Nephron progenitor cell (in vitro differentiated cells): ENCODE measurements around the gene KCNK5.

Experiments used
- DNase-seq: peaks from one replicate; pipeline ENCODE4 v3.0.0; 2021
- H3K27ac Mint-ChIP-seq: 2 replicates; pipeline ENCODE4 v1.8.0; 2021; ENCODE audit warnings: mild to moderate bottlenecking, moderate library complexity, mixed read lengths
- H3K27me3 Mint-ChIP-seq: 2 replicates; pipeline ENCODE4 v1.8.0; 2021; ENCODE audit warnings: mild to moderate bottlenecking, low read depth, mixed read lengths; ENCODE audit not compliant: poor library complexity
- H3K36me3 Mint-ChIP-seq: 2 replicates; pipeline ENCODE4 v1.8.0; 2021; ENCODE audit warnings: low read depth, mixed read lengths
- H3K4me1 Mint-ChIP-seq: 2 replicates; pipeline ENCODE4 v1.8.0; 2021; ENCODE audit warnings: mixed read lengths
- H3K4me3 Mint-ChIP-seq: 2 replicates; pipeline ENCODE4 v1.8.0; 2021; ENCODE audit warnings: mild to moderate bottlenecking, moderate library complexity, mixed read lengths
- H3K9me3 Mint-ChIP-seq: 2 replicates; pipeline ENCODE4 v1.8.0; 2021; ENCODE audit warnings: mild to moderate bottlenecking, moderate library complexity, mixed read lengths
- TF ChIP-seq, protein P1 (sequence below): fragments of 200-600 bp; sonication (generic); IDR thresholded peaks from 2 replicates; pipeline ENCODE4 v1.5.0; 2021; ENCODE audit warnings: antibody characterized with exemption

Gene KCNK5

DNA sequence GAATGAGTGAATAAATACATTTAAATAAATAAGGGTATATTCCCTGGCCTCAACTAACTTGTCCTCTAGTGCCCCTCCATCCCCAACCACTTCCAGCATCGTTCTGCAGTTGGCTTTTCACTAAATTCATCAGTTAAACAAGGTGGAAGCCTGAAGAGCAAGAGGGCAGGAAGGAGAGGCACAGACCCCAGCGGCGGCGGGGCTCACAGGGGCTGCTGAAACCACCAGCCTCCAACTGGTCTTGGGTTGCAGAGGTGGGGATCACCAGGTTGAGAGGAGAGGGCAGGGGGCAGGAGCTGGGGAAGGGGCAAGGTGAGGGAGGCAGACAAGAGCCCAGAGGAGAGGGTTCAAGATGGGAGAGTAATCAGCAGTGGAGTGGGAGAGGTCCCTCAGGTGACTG lies 27.1 kb downstream of the KCNK5 start:
- H3K9me3 Mint-ChIP-seq: no peaks in the 10 kb centered on the region
- TF ChIP-seq, protein P1, sequence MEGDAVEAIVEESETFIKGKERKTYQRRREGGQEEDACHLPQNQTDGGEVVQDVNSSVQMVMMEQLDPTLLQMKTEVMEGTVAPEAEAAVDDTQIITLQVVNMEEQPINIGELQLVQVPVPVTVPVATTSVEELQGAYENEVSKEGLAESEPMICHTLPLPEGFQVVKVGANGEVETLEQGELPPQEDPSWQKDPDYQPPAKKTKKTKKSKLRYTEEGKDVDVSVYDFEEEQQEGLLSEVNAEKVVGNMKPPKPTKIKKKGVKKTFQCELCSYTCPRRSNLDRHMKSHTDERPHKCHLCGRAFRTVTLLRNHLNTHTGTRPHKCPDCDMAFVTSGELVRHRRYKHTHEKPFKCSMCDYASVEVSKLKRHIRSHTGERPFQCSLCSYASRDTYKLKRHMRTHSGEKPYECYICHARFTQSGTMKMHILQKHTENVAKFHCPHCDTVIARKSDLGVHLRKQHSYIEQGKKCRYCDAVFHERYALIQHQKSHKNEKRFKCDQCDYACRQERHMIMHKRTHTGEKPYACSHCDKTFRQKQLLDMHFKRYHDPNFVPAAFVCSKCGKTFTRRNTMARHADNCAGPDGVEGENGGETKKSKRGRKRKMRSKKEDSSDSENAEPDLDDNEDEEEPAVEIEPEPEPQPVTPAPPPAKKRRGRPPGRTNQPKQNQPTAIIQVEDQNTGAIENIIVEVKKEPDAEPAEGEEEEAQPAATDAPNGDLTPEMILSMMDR: no peak
- H3K4me1 Mint-ChIP-seq: peaks cover 97% of the 10 kb centered on the region
- peak overlapping the region; percentile 50 for H3K4me3 Mint-ChIP-seq
- peaks cover 3% of the 10 kb centered on the region for H3K27me3 Mint-ChIP-seq
- no peak for DNase-seq
- peaks cover 24% of the 10 kb centered on the region for H3K36me3 Mint-ChIP-seq
- peak overlapping the region; percentile 84 for H3K27ac Mint-ChIP-seq

DNA sequence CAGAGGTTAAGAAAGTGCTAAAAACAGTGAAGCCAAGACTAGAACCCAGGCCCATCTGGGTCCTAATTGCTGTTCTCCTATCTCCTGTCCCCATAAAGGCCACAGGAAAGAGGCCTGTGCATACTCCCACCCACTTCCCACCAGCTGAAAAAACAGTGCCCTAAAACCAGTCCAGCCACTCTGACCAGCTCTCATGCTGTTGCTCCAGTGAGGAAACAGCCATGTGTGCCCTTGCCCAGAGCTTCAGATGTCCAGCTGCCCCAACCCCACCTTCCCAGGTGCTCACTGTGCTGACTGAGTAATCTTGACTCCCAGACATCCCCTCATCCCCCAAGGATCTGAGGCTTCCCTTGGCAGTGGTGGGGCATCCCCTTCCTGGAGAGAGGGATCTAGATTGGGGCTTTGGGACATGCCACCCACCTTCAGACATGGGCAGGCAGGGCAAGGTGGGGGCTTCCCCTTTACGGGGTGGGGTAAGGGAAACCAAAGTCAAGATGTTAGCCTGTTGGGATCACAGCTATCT lies 28.7 kb downstream of the KCNK5 start:
- TF ChIP-seq, protein P1: no peak
- peaks cover 2% of the 10 kb centered on the region for H3K27me3 Mint-ChIP-seq
- peak overlapping the region; percentile 89 for H3K27ac Mint-ChIP-seq
- DNase-seq: no peak
- no peak overlapping the region for H3K4me3 Mint-ChIP-seq
- no peaks in the 10 kb centered on the region for H3K9me3 Mint-ChIP-seq
- peaks cover 89% of the 10 kb centered on the region for H3K4me1 Mint-ChIP-seq
- peaks cover 37% of the 10 kb centered on the region for H3K36me3 Mint-ChIP-seq

DNA sequence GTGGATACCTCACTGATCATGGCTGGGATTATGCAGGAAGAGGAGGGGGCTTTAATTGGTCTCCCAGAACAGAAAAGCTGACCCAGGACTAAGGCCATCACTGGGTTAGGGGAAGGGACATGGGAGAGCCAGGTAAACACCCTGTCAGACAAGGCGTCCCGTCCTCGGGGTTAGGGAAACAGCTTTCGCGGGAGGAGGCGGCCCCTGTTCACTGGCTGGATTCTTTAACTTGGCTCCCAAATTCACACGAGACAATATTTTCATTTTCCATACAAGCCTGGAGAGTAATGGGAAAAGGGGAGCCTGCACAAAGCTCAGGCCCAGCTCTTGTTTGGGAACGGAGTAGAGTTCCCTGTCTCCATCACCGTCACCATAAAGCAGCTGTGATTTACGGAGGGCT lies 29.3 kb downstream of the KCNK5 start:
- H3K4me3 Mint-ChIP-seq: no peak overlapping the region
- peaks cover 85% of the 10 kb centered on the region for H3K4me1 Mint-ChIP-seq
- H3K27me3 Mint-ChIP-seq: no peaks in the 10 kb centered on the region
- peak overlapping the region; percentile 89 for H3K27ac Mint-ChIP-seq
- TF ChIP-seq, protein P1: no peak
- no peaks in the 10 kb centered on the region for H3K9me3 Mint-ChIP-seq
- DNase-seq: no peak
- H3K36me3 Mint-ChIP-seq: peaks cover 43% of the 10 kb centered on the region

DNA sequence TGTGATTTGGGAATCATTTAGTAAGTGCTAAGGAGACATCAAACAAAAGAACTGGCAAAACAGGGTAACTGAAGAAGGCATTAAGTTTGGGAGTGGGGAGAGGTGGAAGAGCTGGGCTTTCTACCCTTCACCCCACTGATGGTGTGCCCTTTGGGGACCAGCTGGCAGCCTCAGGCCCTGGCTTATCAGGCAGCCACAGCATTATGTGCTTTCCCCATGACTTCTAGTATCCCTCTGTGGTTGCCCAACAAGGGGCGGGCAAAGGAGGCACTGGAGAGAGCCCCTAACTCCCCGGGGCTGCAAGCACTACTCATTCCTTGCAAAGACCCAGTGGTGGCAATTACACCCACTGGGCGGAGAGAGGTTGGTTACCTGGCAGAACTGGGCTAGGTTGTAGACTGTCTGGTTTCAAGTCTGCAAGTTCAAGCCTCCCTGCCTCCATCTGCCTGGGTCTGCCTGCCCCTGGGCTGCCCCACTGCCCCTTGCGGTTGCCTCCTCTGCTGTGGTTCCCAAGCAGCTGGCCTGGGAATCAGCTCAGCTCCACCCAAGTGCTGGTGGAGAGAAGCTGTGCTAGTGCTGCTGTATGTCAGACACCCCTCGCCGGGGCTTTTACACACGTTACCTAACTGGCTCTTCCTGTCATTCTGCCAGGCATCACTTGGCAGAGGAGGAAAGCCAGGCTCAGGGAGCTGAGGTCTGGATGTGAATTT lies 29.9 kb downstream of the KCNK5 start:
- Mint-ChIP-seq H3K4me1 (peaks cover 85% of the 10 kb centered on the region), H3K36me3 (peaks cover 49% of the 10 kb centered on the region), H3K4me3 (no peak overlapping the region), H3K9me3 (no peaks in the 10 kb centered on the region), H3K27me3 (no peaks in the 10 kb centered on the region), H3K27ac (peak overlapping the region; percentile 89)
- TF ChIP-seq, protein P1: no peak
- DNase-seq: no peak

GRCh38 chr6:39198528-39198927 lies 30.7 kb downstream of the KCNK5 start:
- peaks cover 85% of the 10 kb centered on the region for H3K4me1 Mint-ChIP-seq
- no peaks in the 10 kb centered on the region for H3K9me3 Mint-ChIP-seq
- TF ChIP-seq, protein P1: no peak
- H3K27ac Mint-ChIP-seq: peak overlapping the region; percentile 71
- H3K27me3 Mint-ChIP-seq: no peaks in the 10 kb centered on the region
- no peak overlapping the region for H3K4me3 Mint-ChIP-seq
- H3K36me3 Mint-ChIP-seq: peaks cover 57% of the 10 kb centered on the region
- DNase-seq: no peak
